Heart left ventricle (tissue), 13 donors: Measurements from ENCODE around the gene BSPRY.

Source experiments
- POLR2A ChIP-seq, 2 donors: fragments of 450-650 bp; IDR thresholded peaks; one replicate each; pipeline ENCODE4 v1.6.1; 2017; ENCODE audit warnings: antibody characterized with exemption in 2 of 2, mild to moderate bottlenecking in 2 of 2, moderate library complexity in 2 of 2
- TF ChIP-seq, protein P1 (sequence below), 12 donors: fragments of 200-600 bp; sonication (generic) in 4 of 12; IDR thresholded peaks; one replicate each; pipeline versions ENCODE4 v1.5.0 to v1.8.0; 2018 to 2022; ENCODE audit warnings: antibody characterized with exemption in 12 of 12, mild to moderate bottlenecking in 5 of 12
- donor health status: ischemic (EF 13 %, LVEDD 7.1; RV severe dilation, severe dysfunction).
- donor health status: DM: no; HTN: yes; CAD: no.
- donor health status: DM: no; HTN: no; CAD: no.
- donor health status: ischemic (EF 25% LVEDD 6.9; RV normal size, moderate dysfunction).
- donor health status: ischemic (EF 25% LVEDD 5.7; RV mildly dilated, moderate dysfunction).
- donor health status: ischemic (EF 35%, LVEDD 5.7; RV mildly dilated, moderate dysfunction).
- donor health status: nonischemic (EF 11% LVEDD 7.7; RV severe dilation, severe dysfunction).
- donor health status: DM: yes; HTN: yes; CAD: no.
- donor health status: PGD.
- donor health status: ischemic (EF 29% LVEDD 5.4; RV normal size, mild dysfunction).
- donor health status: nonischemic (EF 23%, LVEDD 6.1; RV moderate dilation, normal function).

DNA sequence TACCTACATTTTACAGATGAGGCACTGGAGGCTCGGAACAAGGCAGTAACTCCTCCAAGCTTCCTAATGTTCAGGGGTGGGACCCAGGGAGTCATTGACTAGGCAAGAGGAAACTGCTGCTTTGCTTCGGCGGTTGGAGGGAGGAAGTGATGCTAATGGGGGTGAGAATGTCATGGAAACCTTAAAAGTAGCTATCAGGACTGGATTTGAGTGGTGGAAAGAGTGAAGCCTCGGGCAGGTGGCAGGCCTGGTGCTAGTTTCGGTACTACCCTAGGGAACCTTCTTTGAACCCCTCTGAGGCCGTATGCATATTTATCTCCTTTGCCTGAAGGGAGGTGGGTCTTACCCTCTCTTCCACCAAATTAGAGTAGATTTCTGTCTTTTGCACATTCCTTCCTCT is 1.6 kb downstream of the BSPRY start:
- TF ChIP-seq, protein P1, sequence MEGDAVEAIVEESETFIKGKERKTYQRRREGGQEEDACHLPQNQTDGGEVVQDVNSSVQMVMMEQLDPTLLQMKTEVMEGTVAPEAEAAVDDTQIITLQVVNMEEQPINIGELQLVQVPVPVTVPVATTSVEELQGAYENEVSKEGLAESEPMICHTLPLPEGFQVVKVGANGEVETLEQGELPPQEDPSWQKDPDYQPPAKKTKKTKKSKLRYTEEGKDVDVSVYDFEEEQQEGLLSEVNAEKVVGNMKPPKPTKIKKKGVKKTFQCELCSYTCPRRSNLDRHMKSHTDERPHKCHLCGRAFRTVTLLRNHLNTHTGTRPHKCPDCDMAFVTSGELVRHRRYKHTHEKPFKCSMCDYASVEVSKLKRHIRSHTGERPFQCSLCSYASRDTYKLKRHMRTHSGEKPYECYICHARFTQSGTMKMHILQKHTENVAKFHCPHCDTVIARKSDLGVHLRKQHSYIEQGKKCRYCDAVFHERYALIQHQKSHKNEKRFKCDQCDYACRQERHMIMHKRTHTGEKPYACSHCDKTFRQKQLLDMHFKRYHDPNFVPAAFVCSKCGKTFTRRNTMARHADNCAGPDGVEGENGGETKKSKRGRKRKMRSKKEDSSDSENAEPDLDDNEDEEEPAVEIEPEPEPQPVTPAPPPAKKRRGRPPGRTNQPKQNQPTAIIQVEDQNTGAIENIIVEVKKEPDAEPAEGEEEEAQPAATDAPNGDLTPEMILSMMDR (IDR thresholded peaks at IDR 0.05), result no peak
- TF ChIP-seq POLR2A (IDR thresholded peaks at IDR 0.05), result no peak
